ENCODE data around the gene ADGRA1. TPM values are rescaled to one million over a fixed set of nuclear protein-coding genes. Genes with fewer than 3 reads are reported as not detected.

The ADGRA1 gene
- total RNA-seq, 1 experiment from 2014 or later: not detected

DNA sequence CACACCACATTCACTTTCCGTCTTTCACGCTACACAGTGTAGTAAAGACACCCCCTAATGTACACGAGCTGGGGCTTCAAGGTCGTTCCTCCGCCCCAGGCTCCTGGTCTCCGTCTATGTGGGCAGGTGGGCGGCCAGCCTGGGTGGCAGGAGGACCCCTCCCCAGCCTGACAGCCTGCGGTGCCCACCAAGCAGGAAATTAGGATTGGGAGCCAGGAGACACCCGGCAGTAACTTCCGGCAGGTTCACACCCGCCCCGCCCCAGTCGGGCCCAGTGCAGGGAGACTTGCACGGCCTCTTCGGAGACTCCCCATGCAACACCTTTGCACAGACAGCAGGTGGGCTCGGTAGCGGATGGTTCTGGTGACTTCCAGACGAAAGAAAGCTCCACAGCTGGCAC is 27.7 kb upstream of the ADGRA1 start:
- H3K4me3 Mint-ChIP-seq (ENCODE audit: unreplicated experiment): no peak overlapping the region
- BruUV-seq (replicated peaks): no TSS peak
- H3K4me1 Mint-ChIP-seq (ENCODE audit: insufficient read depth, unreplicated experiment): no peaks in the 10 kb centered on the region
- TF ChIP-seq, protein P1, sequence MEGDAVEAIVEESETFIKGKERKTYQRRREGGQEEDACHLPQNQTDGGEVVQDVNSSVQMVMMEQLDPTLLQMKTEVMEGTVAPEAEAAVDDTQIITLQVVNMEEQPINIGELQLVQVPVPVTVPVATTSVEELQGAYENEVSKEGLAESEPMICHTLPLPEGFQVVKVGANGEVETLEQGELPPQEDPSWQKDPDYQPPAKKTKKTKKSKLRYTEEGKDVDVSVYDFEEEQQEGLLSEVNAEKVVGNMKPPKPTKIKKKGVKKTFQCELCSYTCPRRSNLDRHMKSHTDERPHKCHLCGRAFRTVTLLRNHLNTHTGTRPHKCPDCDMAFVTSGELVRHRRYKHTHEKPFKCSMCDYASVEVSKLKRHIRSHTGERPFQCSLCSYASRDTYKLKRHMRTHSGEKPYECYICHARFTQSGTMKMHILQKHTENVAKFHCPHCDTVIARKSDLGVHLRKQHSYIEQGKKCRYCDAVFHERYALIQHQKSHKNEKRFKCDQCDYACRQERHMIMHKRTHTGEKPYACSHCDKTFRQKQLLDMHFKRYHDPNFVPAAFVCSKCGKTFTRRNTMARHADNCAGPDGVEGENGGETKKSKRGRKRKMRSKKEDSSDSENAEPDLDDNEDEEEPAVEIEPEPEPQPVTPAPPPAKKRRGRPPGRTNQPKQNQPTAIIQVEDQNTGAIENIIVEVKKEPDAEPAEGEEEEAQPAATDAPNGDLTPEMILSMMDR (IDR thresholded peaks at IDR 0.05; ENCODE audit: unreplicated experiment): no peak
- H3K27me3 Mint-ChIP-seq (ENCODE audit: insufficient read depth, unreplicated experiment): no peaks in the 10 kb centered on the region
- intact Hi-C loops (cut with micrococcal nuclease): no loop called here
- H3K9me3 Mint-ChIP-seq (ENCODE audit: unreplicated experiment): no peaks in the 10 kb centered on the region
- H3K36me3 Mint-ChIP-seq (ENCODE audit: insufficient read depth, unreplicated experiment): peaks cover 4% of the 10 kb centered on the region
- POLR2A ChIA-PET: no interaction called here
- no peak for DNase-seq (ENCODE audit: unreplicated experiment)
- no peak overlapping the region for H3K27ac Mint-ChIP-seq (ENCODE audit: low read depth, unreplicated experiment)
- CTCF ChIA-PET: no interaction called here

DNA sequence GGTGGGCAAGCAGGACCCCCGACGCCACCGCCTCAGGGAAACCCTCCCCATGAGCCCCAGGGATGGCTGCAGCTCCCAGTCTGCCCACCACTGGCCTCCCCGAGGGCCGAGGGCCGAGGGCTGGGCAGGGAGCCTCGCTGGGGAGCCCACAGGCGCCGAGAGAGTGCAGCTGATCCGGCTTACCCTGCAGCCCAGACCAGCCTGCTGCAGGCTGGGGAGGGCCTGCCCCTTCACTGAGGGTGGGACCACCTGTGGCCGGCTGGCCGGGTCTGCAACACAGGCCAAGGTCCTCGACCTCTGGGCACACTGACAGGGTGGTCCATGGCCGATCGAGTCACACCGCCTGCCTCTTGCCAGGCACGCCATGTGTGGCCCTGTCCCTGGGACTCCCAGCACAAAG is 27.3 kb upstream of the ADGRA1 start:
- H3K36me3 Mint-ChIP-seq (ENCODE audit: insufficient read depth, unreplicated experiment): peaks cover 4% of the 10 kb centered on the region
- no peaks in the 10 kb centered on the region for H3K27me3 Mint-ChIP-seq (ENCODE audit: insufficient read depth, unreplicated experiment)
- no peak for DNase-seq (ENCODE audit: unreplicated experiment)
- no TSS peak for BruUV-seq (replicated peaks)
- no peaks in the 10 kb centered on the region for H3K9me3 Mint-ChIP-seq (ENCODE audit: unreplicated experiment)
- ChIA-PET POLR2A (no interaction called here), CTCF (no interaction called here)
- intact Hi-C loops (cut with micrococcal nuclease): no loop called here
- TF ChIP-seq, protein P1 (IDR thresholded peaks at IDR 0.05; ENCODE audit: unreplicated experiment): no peak
- H3K27ac Mint-ChIP-seq (ENCODE audit: low read depth, unreplicated experiment): no peak overlapping the region
- no peaks in the 10 kb centered on the region for H3K4me1 Mint-ChIP-seq (ENCODE audit: insufficient read depth, unreplicated experiment)
- no peak overlapping the region for H3K4me3 Mint-ChIP-seq (ENCODE audit: unreplicated experiment)

DNA sequence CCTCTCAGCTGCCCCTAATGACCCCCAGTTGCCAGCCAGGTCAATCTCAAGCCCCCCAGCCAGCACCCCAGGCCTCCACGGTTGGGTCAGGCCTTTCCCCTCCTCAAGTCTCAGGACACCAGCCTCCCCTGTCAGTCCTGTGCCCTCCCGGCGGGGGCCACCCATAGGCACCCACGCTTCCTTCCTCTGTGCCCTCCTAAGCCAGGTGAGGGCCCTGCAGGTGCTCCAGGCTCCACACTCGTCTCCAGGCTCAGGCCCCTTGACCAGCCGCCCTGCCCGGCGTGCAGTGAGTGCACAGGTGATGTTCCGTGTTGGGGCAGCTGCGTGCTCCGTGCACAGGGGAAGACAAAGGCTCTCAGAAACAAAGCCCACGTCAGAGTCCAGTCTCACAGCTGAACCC is 26.8 kb upstream of the ADGRA1 start:
- Mint-ChIP-seq H3K4me3 (ENCODE audit: unreplicated experiment) (no peak overlapping the region), H3K36me3 (ENCODE audit: insufficient read depth, unreplicated experiment) (peaks cover 4% of the 10 kb centered on the region), H3K27ac (ENCODE audit: low read depth, unreplicated experiment) (no peak overlapping the region), H3K27me3 (ENCODE audit: insufficient read depth, unreplicated experiment) (no peaks in the 10 kb centered on the region), H3K9me3 (ENCODE audit: unreplicated experiment) (no peaks in the 10 kb centered on the region), H3K4me1 (ENCODE audit: insufficient read depth, unreplicated experiment) (no peaks in the 10 kb centered on the region)
- no TSS peak for BruUV-seq (replicated peaks)
- TF ChIP-seq, protein P1 (IDR thresholded peaks at IDR 0.05; ENCODE audit: unreplicated experiment): no peak
- ChIA-PET POLR2A (no interaction called here), CTCF (no interaction called here)
- intact Hi-C loops (cut with micrococcal nuclease): no loop called here
- no peak for DNase-seq (ENCODE audit: unreplicated experiment)

DNA sequence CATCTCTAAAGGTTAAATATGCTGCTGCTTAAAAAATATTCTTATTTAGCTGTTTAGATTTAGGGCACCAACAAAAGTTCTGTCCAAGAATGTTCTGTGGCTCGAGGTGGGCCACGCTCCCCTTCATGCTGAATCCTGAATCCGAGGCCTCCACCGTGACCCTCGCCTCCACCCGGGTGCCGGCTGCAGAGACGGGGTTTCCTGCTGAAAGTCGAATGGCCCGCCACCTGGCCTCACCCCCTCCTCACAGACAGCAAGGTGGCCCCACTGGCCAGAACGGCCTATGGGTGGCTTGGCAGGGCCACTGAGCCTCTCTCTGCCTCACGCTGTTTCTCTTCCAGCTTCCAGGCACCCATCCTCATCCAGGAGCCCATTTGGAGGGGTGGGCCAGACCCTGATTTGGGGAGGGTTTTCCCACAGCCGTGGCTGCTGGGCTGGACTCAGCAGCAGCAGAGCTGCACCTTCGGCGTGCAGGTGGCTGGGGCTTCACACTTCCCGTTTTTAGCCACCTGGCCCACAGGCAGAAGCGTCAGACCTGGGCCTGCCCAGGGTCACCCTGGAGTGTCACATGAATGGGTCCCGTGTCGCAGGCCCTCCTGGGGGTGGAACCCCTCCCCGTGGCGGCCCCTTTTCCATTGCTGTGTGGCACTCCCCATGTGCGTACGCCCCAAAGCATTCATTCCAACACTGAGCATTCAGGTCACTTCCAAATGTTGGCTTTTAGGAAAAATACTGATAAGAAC is 26.3 kb upstream of the ADGRA1 start:
- no peak overlapping the region for H3K27ac Mint-ChIP-seq (ENCODE audit: low read depth, unreplicated experiment)
- intact Hi-C loops (cut with micrococcal nuclease): no loop called here
- TF ChIP-seq, protein P1 (IDR thresholded peaks at IDR 0.05; ENCODE audit: unreplicated experiment): no peak
- no peaks in the 10 kb centered on the region for H3K27me3 Mint-ChIP-seq (ENCODE audit: insufficient read depth, unreplicated experiment)
- H3K4me1 Mint-ChIP-seq (ENCODE audit: insufficient read depth, unreplicated experiment): no peaks in the 10 kb centered on the region
- H3K9me3 Mint-ChIP-seq (ENCODE audit: unreplicated experiment): no peaks in the 10 kb centered on the region
- peaks cover 4% of the 10 kb centered on the region for H3K36me3 Mint-ChIP-seq (ENCODE audit: insufficient read depth, unreplicated experiment)
- H3K4me3 Mint-ChIP-seq (ENCODE audit: unreplicated experiment): no peak overlapping the region
- CTCF ChIA-PET: no interaction called here
- BruUV-seq (replicated peaks): no TSS peak
- DNase-seq (ENCODE audit: unreplicated experiment): no peak
- POLR2A ChIA-PET: no interaction called here
